CD14-positive monocyte (primary cell): ENCODE results near the gene MROH8. TPM values are rescaled to one million over a fixed set of nuclear protein-coding genes. Genes with fewer than 3 reads are reported as not detected.
A peak's percentile ranks its signal among the peaks of the same experiment; 100 is the strongest.

Source experiments
- DNase-seq, 3 donors: peaks; one replicate each; pipeline ENCODE4 v3.0.0-alpha.2; 2011 to 2022
- H2AFZ ChIP-seq: 2 replicates; pipeline ENCODE4 v1.6.0; 2012; ENCODE audit warnings: mild to moderate bottlenecking, low read depth, low read length, inconsistent platforms; ENCODE audit not compliant: insufficient read depth, poor library complexity, severe bottlenecking
- H3K27ac ChIP-seq, 2 donors: 1 replicate in 1 of 2; 2 replicates in 1 of 2; pipeline ENCODE4 v1.5.1; 2012 to 2013; ENCODE audit warnings: low read length in 2 of 2, control low read depth in 1 of 2, inconsistent platforms in 1 of 2, low read depth in 1 of 2, mild to moderate bottlenecking in 1 of 2
- H3K27me3 ChIP-seq, 2 donors: one replicate each; pipeline versions ENCODE4 v1.6.0 to v1.6.1; 2011 to 2013; ENCODE audit warnings: low read length in 2 of 2; ENCODE audit not compliant: control insufficient read depth in 2 of 2, insufficient read depth in 2 of 2
- H3K36me3 ChIP-seq, 2 donors: replicated peaks in 1 of 2; 1 replicate in 1 of 2; 2 replicates in 1 of 2; pipeline versions ENCODE4 v1.5.1 to v1.6.1; 2012 to 2013; ENCODE audit warnings: low read length in 2 of 2, control low read depth in 1 of 2, inconsistent platforms in 1 of 2, mild to moderate bottlenecking in 1 of 2; ENCODE audit not compliant: insufficient read depth in 2 of 2, control insufficient read depth in 1 of 2
- H3K4me1 ChIP-seq, 2 donors: 1 replicate in 1 of 2; 2 replicates in 1 of 2; pipeline versions ENCODE4 v1.5.1 to v1.6.1; 2012 to 2013; ENCODE audit warnings: low read length in 2 of 2, control low read depth in 1 of 2, inconsistent platforms in 1 of 2, mild to moderate bottlenecking in 1 of 2, moderate library complexity in 1 of 2; ENCODE audit not compliant: insufficient read depth in 2 of 2, control insufficient read depth in 1 of 2
- H3K4me2 ChIP-seq: replicated peaks from 2 replicates; pipeline ENCODE3; 2012; ENCODE audit warnings: low read length, moderate library complexity, mild to moderate bottlenecking; ENCODE audit not compliant: poor library complexity, severe bottlenecking; ENCODE audit errors: extremely low read depth
- H3K4me3 ChIP-seq, 3 experiments: fragments of 200-600 bp in 1 of 3; sonication (generic) in 1 of 3; replicated peaks in 1 of 3; 1 replicate in 2 of 3; 2 replicates in 1 of 3; pipeline ENCODE4 v1.5.1; 2011 to 2013; ENCODE audit warnings: low read length in 3 of 3, mild to moderate bottlenecking in 3 of 3, control low read depth in 2 of 3, low read depth in 2 of 3, inconsistent platforms in 1 of 3, moderate library complexity in 1 of 3
- H3K79me2 ChIP-seq: 2 replicates; pipeline ENCODE4 v1.6.0; 2012; ENCODE audit warnings: mild to moderate bottlenecking, control low read depth, inconsistent platforms, low read length, moderate library complexity; ENCODE audit not compliant: insufficient read depth
- H3K9ac ChIP-seq: 2 replicates; pipeline ENCODE4 v1.6.0; 2017; ENCODE audit warnings: low read length, mild to moderate bottlenecking; ENCODE audit not compliant: insufficient read depth, poor library complexity, severe bottlenecking
- H3K9me3 ChIP-seq, 2 donors: replicated peaks in 1 of 2; 1 replicate in 1 of 2; 2 replicates in 1 of 2; pipeline versions ENCODE4 v1.5.1 to v1.6.1; 2012 to 2013; ENCODE audit warnings: low read length in 2 of 2, control low read depth in 1 of 2; ENCODE audit not compliant: control insufficient read depth in 1 of 2, insufficient read depth in 1 of 2
- H4K20me1 ChIP-seq: 2 replicates; pipeline ENCODE4 v1.6.0; 2012; ENCODE audit warnings: mild to moderate bottlenecking, low read length, control low read depth, moderate library complexity; ENCODE audit not compliant: insufficient read depth
- H3K27ac Mint-ChIP-seq, 7 donors: one replicate each; pipeline ENCODE4 v1.8.0; 2020; ENCODE audit warnings: mild to moderate bottlenecking in 7 of 7, mixed read lengths in 7 of 7, moderate library complexity in 6 of 7, inconsistent platforms in 2 of 7
- H3K27me3 Mint-ChIP-seq, 3 donors: one replicate each; pipeline ENCODE4 v1.8.0; 2021 to 2022; ENCODE audit warnings: low read depth in 3 of 3, mild to moderate bottlenecking in 3 of 3, mixed read lengths in 3 of 3, moderate library complexity in 3 of 3, inconsistent platforms in 1 of 3
- H3K36me3 Mint-ChIP-seq, 2 donors: one replicate each; pipeline ENCODE4 v1.8.0; 2020; ENCODE audit warnings: mixed read lengths in 2 of 2, inconsistent platforms in 1 of 2, mild to moderate bottlenecking in 1 of 2
- H3K4me1 Mint-ChIP-seq: one replicate; pipeline ENCODE4 v1.8.0; 2020; ENCODE audit warnings: mild to moderate bottlenecking, mixed read lengths
- H3K4me3 Mint-ChIP-seq, 2 donors: one replicate each; pipeline ENCODE4 v1.8.0; 2020; ENCODE audit warnings: mild to moderate bottlenecking in 2 of 2, mixed read lengths in 2 of 2, moderate library complexity in 1 of 2
- H3K9me3 Mint-ChIP-seq, 7 donors: one replicate each; pipeline ENCODE4 v1.8.0; 2020 to 2022; ENCODE audit warnings: mixed read lengths in 7 of 7, mild to moderate bottlenecking in 6 of 7, moderate library complexity in 6 of 7, inconsistent platforms in 2 of 7
- CTCF ChIP-seq: fragments of 200-600 bp; IDR thresholded peaks from one replicate; pipeline ENCODE4 v1.8.0; 2022; ENCODE audit warnings: antibody characterized with exemption, mild to moderate bottlenecking
- WGBS: methylation state at CpG from one replicate; pipeline ENCODE4 v1.1.5; 2013; ENCODE audit warnings: missing lambda C conversion rate; ENCODE audit not compliant: insufficient coverage; 5-methylcytosine and 5-hydroxymethylcytosine counted together
- intact Hi-C, 2 donors: fragments of 100-400 bp; cut with micrococcal nuclease; formaldehyde crosslinking; loops; one replicate each; pipeline versions ENCODE4 v1.15.0 to v1.15.1; 2023
- polyA plus RNA-seq, 3 donors: library from polyadenylated mRNA; depleted of rRNA in 1 of 3; unstranded in 2 of 3; stranded (reverse) in 1 of 3; fragments of 300-500 nt in 2 of 3; fragments of >200 nt in 1 of 3; fragmentation: Illumina TruSeq in 2 of 3; gene quantifications; 1 replicate in 2 of 3; 2 replicates in 1 of 3; pipeline ENCODE4 v1.2.3, GENCODE V29; 2012 to 2021

The MROH8 gene
- polyA plus RNA-seq, 3 donors = 0.08 to 1.0 (median 0.52) TPM

DNA sequence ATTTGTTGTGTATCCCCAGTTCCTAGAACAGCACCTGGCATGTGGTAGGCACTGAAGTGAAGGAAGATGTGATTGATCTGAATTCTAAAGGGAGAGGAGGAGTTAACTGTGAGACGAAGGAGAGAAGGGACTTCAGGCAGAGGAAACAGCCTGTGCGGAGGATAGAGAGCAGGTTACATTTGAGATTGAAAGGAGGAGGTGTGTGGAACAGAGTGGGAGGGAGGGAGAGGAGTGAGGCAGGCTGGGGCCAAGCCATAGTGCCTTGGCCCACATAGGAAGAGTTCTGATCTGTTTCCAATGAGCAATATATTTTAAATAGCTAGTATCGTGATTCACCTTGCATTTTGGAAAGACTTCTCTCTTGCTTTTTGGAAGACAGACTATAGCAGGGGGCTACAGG is 13.9 kb upstream of the MROH8 start:
- H3K36me3 Mint-ChIP-seq = peaks cover 47 to 73% of the 10 kb centered on the region in 2 donors
- Histone ChIP-seq H3K9me3 (no peaks in the 10 kb centered on the region), H3K9ac (no peak overlapping the region), H3K27me3 (no peaks in the 10 kb centered on the region), H3K4me3 (no peak overlapping the region), H3K4me2 (no peak overlapping the region), H3K79me2 (peaks cover 98% of the 10 kb centered on the region), H2AFZ (no peak overlapping the region), H3K36me3 (peaks cover 31 to 70% of the 10 kb centered on the region in 2 donors), H4K20me1 (peaks cover 95% of the 10 kb centered on the region), H3K27ac (no peak overlapping the region), H3K4me1 (no peaks in the 10 kb centered on the region)
- no peak overlapping the region for H3K4me3 Mint-ChIP-seq
- peaks cover 36% of the 10 kb centered on the region for H3K4me1 Mint-ChIP-seq
- H3K27me3 Mint-ChIP-seq = no peaks in the 10 kb centered on the region
- TF ChIP-seq CTCF = no peak
- no peak for DNase-seq
- H3K27ac Mint-ChIP-seq = peak overlapping the region in 1 of 7 donors; percentile 56
- H3K9me3 Mint-ChIP-seq = peaks cover 0 to 2% (median 0%) of the 10 kb centered on the region in 7 donors
- intact Hi-C loops = loop anchor here in 1 of 2 donors (2.0 kb wide), 1 partner anchor 342 kb away; no protein-coding TSS in a partner anchor
- WGBS = 92% methylated on average over 2 of the region's 3 CpGs

DNA sequence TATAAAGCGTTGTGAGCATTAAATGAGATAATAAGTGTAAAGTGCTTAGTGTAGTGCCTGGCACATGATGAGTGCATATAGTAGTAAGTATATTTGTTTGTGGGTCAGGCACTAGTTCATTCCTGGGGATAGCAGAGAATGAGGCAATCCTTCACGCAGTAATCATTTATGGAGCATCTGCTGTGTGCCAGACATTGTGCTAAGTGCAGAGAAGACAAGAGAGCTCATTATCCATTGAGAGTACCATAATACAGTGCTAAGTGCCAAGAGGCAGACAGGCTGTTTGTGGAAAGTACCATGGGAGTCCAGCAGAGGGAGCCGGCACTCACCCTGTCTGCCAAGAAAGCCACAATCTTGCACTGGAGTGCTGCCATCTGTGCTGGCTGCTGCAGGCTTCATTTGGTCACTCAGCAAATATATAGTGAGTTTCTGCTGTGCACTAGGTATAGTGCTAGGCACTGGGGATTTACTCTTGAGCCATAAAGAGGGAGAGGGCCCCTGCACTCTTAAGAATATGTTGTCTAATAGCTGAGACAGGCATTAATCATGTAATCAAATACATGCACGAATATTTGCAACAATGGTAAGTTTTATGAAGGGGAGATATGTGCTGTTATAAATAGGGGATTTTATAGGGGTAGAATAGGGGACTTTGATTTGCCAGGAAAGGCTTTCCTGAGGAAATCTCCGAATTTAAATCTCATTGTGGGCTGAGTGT is 12.9 kb upstream of the MROH8 start:
- peaks cover 0 to 2% (median 0%) of the 10 kb centered on the region in 7 donors for H3K9me3 Mint-ChIP-seq
- intact Hi-C loops = loop anchor here in 1 of 2 donors (2.0 kb wide), 1 partner anchor 343 kb away; no protein-coding TSS in a partner anchor
- 13% methylated on average over 3 of the region's 5 CpGs for WGBS
- H3K27ac Mint-ChIP-seq = peak overlapping the region in 2 of 7 donors; percentile 22 to 63
- Histone ChIP-seq H4K20me1 (peaks cover 89% of the 10 kb centered on the region), H3K4me3 (no peak overlapping the region), H3K9ac (no peak overlapping the region), H2AFZ (no peak overlapping the region), H3K27ac (peak overlapping the region in 1 of 2 donors; percentile 31), H3K79me2 (peaks cover 98% of the 10 kb centered on the region), H3K4me2 (no peak overlapping the region), H3K27me3 (no peaks in the 10 kb centered on the region), H3K4me1 (no peaks in the 10 kb centered on the region), H3K9me3 (no peaks in the 10 kb centered on the region), H3K36me3 (peaks cover 25 to 68% of the 10 kb centered on the region in 2 donors)
- peaks cover 51 to 74% of the 10 kb centered on the region in 2 donors for H3K36me3 Mint-ChIP-seq
- peaks cover 36% of the 10 kb centered on the region for H3K4me1 Mint-ChIP-seq
- DNase-seq = peak; percentile 38 to 62 (median 59)
- H3K4me3 Mint-ChIP-seq = no peak overlapping the region
- no peaks in the 10 kb centered on the region for H3K27me3 Mint-ChIP-seq
- peak; percentile 96 for TF ChIP-seq CTCF
